GM18858 (cell line): Measurements from ENCODE around the gene SNAPC4.
"Not testable (repeated sequence)": the region's sequence is repeated elsewhere in the genome, so short reads cannot be mapped to it uniquely, and the experiment has no call there.

Experiments used
- ATAC-seq: cut with Tn5 transposase; IDR thresholded peaks from one replicate; pipeline ENCODE4 v1.9.1; 2021; ENCODE audit not compliant: unreplicated experiment

The SNAPC4 gene

GRCh38 chr9:136359774-136360718 is 39.9 kb downstream of the SNAPC4 start:
- ATAC-seq, result no peak

- ATAC-seq, result no peak
Measured at GRCh38 chr9:136358888-136359287, 41.1 kb downstream of the SNAPC4 start.

- ATAC-seq, result no peak
Measured at GRCh38 chr9:136358016-136358415, 42.0 kb downstream of the SNAPC4 start.

- ATAC-seq, result no peak
Measured at GRCh38 chr9:136357202-136357725, 42.7 kb downstream of the SNAPC4 start.

GRCh38 chr9:136355616-136356557 is 44.1 kb downstream of the SNAPC4 start:
- no peak for ATAC-seq

- no peak for ATAC-seq
Measured at GRCh38 chr9:136354592-136355085, 45.3 kb downstream of the SNAPC4 start.

GRCh38 chr9:136353757-136354488 is 46.0 kb downstream of the SNAPC4 start:
- no peak for ATAC-seq

GRCh38 chr9:136353088-136353487 is 46.9 kb downstream of the SNAPC4 start:
- no peak for ATAC-seq

GRCh38 chr9:136352682-136353081 is 47.3 kb downstream of the SNAPC4 start:
- ATAC-seq, result no peak

- not testable (repeated sequence) for ATAC-seq
Measured at GRCh38 chr9:136351868-136352267, 48.1 kb downstream of the SNAPC4 start.

GRCh38 chr9:136351252-136351800 is 48.6 kb downstream of the SNAPC4 start:
- ATAC-seq, result no peak
